C4-2B (cell line): ENCODE measurements around the gene PPP1R1C.

ENCODE experiments used
- CTCF ChIP-seq: fragments of 450-650 bp; conservative IDR thresholded peaks from 2 replicates; pipeline ENCODE4 v1.5.1; 2017; ENCODE audit warnings: mild to moderate bottlenecking
- ZFX ChIP-seq: fragments of 450-650 bp; IDR thresholded peaks from 2 replicates; pipeline ENCODE4 v1.6.1; 2017

DNA sequence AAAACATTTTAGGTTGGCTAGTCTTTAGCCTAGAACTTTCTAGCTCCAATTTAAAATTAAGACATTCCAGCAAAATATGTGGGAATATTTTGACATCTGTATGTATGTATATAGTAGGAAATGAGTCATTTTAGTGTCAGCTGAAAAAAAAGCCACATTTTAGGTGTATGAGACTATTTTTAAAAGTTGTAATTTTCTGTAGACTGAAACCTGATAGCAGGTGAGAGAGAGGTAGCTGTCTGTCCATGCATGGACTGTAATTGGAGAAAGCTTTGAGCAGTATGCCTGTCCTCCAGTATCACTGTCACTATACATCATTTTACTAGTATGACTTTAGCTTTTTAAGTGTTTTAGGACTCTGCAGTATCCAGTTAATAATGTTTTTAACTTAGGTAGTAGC, 26.1 kb upstream of the PPP1R1C start:
- no peak for TF ChIP-seq CTCF
- no peak for TF ChIP-seq ZFX
